GM19372 (cell line): Measurements from ENCODE around the gene METRNL.
"Not testable (repeated sequence)": the region's sequence is repeated elsewhere in the genome, so short reads cannot be mapped to it uniquely, and the experiment has no call there.

Experiments
- ATAC-seq: cut with Tn5 transposase; IDR thresholded peaks from one replicate; pipeline ENCODE4 v1.9.1; 2021; ENCODE audit warnings: mild to moderate bottlenecking, low read depth, moderate library complexity; ENCODE audit not compliant: unreplicated experiment

METRNL gene

DNA sequence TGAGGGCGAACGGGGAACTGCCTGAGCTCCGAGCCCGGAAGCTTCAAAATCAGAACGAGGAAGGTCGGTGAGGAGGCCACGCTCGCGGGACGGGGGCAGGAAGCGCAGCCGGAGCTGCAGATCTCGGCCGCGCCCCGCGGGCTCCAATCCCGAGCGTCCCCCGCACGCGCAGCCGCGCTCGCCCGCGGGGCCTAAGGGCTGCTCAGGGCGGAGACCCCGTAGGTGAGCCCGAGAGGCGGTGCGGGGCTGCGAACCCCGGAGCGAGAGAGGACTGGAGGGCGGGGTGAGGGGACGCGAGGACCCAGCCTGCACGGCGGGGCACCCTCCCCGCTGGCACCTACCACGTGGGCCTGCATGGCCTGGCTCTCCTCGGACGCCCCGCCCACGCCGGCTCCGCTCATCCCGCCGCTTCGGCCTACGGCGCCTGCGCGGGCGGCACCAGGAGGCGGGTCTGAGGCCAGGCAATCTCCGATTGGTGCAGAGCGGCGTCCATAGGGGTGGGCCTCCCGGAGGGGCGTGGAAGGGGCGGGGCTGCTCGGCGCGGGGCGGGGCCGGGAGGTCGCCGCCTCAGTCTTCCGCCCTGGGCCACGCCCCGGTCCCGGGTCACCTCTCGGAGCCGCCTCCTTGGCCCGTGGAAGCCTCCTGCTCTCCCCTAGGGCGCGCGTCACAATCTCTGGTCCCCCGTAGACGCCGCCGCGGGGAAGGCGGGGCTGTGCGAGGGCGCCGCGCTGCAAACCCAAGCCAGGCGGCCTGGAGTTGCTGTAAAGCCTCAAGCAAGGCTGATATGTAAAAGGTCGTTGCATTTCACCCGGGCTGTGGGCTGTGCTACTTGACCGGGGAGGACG lies 27.8 kb upstream of the METRNL start:
- ATAC-seq = peak; percentile 90

DNA sequence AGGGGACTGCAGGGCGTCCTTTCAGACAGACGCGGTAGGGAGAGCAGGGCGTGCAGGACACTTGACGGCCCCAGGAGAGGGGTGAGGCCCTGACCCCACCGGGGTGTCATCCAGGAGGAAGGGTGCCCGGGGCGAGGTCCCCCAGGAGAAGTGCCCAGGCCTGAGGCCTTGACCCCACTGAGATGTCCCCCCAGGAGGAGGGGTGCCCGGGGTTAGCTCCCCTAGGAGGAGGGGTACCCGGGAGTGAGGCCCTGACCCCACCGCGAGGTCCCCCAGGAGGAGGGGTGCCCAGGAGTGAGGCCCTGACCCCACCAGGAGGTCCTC lies 27.2 kb upstream of the METRNL start:
- ATAC-seq = peak; percentile 3

DNA sequence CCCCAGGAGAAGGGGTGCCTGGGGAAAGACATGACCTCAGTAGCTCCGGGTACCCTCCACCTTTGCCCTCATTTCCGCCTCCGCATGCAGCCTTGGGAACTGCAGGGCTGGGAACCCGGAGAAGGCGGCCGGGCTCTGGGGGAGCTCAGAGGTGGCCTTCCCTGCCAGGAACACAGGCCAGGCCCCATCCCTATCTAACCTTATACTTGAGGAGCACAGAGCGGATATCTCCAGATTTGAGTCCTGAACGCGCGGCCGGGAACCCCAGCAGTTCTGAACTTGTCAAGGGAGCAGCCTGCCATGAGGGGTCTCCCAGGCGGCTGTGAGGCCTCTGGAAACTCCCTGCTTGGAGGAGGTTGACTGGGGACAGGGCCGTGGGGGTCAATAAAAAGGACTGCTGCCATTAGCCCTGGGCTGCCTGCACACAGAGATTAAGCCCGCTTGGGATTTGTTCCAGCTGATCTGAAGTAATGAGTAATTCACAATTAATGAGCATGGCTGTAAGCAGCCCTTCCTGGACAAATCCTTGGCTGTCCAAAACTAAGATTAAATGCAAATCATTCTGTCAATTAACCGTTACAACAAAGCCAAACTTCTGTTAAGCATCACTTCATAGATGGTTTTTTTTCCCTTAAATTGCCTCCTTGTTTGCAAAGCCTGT lies 26.3 kb upstream of the METRNL start:
- no peak for ATAC-seq

DNA sequence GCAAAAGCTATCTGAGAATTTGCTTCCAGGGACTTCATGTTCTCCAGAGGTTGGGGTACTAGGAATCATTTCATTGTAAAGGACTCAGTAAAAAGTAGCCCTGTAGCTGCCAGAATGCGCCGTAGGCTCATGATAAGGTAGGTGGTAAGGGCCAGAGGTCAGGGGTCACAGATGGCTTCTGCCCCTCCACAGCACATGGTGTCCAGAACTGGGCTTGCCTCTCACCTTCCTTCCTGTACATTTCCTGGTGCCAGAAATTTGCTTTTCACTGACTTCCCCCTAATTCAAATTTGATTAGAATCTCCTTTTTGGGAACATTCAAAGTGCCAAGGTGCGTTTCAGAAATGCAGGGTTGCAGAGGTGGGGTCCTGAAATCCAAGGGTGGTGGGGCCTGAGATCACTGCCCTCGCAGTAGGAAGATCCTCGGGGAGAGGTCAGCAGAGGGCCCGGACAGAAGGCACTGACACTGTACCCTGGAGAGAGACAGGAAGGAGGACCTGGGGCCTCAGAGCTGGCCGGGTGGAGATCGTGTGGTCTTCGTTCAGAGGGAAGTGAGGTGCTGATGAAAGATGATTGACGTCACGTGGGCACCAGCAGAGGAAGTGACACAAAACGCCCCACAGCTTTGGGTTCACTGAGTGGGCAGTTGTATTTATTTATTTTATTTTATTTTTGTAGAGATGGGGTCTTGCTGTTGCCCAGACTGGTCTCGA lies 25.5 kb upstream of the METRNL start:
- no peak for ATAC-seq

DNA sequence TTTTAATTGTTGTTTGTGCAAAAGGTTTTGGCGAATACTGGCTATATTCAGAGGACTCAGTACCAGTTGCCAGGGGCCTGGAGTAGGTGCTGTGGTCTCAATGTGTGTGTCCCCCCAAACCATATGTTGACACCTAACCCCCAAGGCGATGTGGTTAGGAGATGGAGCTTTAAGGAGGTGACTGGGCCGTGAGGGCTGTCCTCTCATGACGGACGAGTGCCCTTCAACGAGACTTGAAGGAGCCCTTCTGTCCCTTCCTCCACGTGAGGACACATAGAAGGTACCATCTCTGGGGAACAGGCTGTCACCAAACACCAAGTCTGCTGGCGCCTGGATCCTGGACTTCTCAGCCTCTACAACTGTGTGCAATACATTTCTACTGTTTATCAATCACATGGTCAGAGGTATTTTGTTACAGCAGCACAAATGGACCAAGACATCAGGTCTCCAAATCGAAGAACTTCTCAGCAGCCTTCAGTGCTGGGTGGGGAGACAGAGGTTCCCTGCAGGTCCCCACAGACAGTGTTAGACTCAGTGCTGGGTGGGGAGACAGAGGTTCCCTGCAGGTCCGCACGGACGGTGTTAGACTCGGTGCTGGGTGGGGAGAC lies 24.8 kb upstream of the METRNL start:
- no peak for ATAC-seq

DNA sequence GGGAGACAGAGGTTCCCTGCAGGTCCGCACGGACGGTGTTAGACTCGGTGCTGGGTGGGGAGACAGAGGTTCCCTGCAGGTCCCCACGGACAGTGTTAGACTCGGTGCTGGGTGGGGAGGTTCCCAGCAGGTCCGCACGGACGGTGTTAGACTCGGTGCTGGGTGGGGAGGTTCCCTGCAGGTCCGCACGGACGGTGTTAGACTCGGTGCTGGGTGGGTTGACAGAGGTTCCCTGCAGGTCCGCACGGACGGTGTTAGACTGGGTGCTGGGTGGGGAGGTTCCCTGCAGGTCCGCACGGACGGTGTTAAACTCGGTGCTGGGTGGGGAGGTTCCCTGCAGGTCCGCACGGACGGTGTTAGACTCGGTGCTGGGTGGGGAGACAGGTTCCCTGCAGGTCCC lies 24.2 kb upstream of the METRNL start:
- ATAC-seq = not testable (repeated sequence)

DNA sequence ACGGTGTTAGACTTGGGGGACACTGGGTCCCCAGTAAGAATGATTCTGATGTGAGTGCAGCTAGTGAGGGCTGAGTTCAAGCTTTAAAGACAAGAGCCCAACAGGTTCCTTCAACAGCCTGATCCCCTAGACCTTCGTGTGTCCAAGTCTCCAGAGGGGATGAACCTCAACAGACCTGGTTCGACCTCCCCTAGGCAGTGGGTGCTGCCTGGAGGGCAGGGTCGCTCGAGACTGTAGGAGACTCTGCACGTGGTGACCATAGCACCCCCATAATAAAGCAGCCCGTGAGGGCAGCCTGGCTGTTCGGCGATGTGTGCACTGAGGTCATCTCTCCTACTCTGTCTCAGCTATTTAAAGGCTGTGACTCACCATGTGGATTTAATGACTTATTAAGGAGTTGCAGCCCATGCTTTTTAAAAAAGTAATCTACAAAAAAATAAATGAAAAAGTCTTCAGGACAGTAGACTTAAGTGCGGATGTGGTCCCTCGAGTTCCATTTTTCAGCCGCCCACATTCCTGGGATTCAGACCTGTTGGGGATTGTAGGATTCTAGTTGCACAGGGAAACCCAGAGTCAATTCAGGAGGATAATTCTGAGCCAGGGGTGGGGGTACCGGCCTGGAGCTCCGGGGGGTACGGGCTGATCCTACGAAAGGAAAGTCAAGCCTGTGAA lies 23.4 kb upstream of the METRNL start:
- no peak for ATAC-seq

DNA sequence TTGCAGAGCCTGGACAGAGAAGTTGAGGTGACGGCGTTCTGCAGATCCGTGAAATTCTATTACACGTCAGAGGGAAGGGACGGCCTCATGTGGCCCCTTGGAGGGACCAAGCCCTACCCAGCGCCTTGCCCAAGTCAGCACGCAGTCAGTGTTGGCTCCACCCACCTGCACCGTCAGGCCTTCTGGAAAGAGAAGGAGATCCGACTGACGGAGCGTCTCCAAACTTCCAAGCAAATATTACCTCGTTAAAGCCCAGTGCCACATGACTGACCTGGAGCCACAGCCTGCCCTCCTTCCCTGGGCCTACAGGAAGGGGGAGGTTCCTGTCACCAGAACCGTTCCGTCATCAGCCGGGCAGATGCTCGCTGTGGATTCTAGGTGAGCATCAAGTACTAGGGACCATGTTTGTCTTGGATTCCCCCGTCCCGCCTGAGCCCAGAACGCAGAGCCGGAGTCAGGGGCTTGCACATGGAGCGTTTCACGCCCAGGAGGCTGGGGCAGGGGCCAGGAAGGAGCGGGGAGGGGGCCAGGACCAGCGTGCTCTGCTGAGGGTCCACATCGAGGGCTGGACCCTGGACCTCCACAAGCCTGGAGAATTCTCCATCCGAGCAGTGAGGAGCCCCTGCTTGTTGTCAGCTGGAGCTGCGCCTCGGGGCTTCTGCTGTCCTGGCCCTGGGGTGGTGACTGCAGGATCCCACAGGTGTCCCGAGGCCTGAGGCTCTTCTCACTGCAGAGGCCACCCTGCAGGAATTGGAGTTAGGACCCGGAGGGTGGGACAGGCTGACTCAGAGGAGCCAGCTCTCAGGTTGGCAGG lies 22.6 kb upstream of the METRNL start:
- no peak for ATAC-seq

DNA sequence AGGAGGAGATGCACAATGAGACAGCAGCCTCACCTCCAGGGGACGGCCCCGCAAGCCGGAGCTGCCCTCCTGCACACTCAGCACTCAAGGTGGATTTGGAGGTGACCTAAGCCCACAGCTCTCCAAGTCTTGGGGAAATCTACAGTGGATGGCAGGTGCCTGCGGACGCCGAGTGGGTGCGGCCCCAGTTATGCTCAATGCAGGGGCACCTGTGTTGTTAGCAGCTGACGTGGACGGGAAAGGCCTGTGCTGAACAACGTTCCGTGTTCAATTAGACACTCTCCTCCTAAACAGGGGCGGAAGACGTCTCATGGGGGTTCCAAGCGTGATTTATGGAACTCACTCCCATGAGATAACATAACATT lies 22.0 kb upstream of the METRNL start:
- no peak for ATAC-seq

DNA sequence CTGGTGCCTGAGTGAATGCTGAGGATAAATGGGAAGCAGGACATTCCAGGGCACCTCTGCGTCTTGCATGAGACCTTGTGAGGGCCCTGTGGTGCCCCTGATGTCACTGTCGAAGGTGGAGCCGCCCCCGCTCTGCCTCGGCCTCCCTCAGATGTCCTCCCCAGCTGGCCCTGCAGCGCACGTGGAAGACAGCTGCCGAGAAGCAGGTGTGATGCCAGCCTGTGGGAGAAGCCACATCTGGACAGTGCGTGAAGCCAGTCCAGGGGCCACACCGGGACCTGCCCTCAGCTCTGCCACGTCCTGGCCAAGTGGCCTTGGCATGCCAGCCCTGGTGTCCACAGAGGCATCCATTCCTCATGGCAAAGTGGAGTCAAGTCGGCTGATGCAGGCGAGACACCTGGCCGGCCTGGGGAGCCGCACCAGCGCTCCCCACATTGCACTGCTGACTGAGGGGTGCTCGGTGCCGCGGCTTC lies 21.6 kb upstream of the METRNL start:
- ATAC-seq = no peak

DNA sequence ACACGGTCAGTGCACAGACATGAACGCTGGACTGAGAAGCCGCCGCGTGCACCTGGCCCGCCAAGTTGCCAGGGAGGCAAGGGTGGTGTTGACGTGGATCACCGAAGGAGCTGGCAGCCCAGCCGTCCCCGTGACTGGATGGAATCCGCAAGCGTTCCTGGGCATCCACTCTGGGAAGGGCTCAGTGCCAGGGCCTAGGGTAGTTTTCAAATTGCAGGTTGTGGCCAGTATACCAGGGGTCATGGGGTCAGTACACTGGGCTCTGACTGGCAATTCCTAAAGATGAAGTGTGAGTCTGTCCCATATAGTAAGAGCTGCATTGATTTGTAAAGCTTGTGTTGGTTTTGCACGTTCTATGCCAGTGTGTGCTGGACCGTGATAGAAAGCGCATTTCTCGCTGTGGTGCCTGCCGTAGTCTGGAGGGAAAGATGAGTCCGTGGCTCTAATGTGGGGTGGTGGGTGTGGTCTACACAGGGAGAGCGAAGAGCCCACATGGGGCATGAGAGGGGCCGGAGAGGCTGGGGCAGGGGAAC lies 21.1 kb upstream of the METRNL start:
- ATAC-seq = no peak

DNA sequence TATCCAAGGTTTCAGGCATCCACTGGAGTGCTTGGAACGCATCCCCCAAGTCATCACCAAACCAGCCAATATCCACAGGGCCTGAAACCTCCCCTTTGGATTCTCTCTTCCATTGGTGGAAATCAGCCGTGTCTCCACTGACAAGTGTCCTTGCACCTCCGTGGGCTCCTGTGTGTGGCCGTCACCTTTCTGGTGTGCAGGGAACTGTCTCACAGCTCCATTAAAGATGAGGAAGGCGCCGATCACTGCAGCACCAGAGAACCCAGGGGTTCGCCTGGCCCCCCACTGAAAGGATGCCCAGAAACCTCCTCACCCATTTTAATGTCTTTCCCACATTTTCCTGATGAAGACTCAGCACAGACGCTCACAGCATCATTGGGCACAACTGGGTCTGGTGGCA lies 17.8 kb upstream of the METRNL start:
- no peak for ATAC-seq

DNA sequence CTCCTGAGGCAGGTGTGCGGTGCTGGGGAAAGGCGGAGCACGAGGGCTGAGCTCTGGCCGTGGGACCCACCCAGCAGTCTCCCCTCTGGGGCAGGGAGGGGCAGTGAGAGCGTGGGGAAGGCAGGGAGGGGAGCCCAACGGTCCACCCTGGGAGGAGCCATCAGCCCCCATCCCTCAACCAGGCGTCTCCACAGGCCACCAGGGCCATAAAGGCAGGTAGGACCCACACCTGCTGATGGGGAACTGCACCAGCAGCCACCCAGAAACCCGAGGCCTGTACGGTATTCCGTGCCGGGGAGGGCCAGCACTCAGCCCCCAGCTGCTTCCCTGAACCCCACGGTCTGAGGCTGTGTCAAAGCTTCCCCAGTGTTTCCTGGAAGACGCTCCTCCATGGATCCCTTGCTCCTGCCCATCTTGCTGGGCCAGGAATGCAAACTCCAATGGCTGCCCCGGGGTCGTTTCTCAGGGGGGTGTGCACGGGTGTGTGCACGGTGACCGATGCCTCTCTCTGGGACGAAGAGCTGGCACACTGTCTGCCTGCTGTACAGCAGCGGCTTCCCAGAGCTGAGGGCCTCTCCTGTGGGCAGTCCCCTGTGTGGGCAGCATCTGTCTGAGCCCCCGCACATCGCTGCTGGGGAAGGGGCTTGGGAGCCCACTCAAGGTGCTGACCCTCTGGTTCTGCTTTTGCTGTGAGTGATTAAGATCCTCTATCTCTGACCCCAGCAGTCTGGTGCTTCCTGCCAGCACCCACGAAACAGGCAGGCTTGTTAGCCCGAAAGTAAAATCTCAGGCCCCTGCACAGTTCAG lies 17.2 kb upstream of the METRNL start:
- ATAC-seq = no peak

DNA sequence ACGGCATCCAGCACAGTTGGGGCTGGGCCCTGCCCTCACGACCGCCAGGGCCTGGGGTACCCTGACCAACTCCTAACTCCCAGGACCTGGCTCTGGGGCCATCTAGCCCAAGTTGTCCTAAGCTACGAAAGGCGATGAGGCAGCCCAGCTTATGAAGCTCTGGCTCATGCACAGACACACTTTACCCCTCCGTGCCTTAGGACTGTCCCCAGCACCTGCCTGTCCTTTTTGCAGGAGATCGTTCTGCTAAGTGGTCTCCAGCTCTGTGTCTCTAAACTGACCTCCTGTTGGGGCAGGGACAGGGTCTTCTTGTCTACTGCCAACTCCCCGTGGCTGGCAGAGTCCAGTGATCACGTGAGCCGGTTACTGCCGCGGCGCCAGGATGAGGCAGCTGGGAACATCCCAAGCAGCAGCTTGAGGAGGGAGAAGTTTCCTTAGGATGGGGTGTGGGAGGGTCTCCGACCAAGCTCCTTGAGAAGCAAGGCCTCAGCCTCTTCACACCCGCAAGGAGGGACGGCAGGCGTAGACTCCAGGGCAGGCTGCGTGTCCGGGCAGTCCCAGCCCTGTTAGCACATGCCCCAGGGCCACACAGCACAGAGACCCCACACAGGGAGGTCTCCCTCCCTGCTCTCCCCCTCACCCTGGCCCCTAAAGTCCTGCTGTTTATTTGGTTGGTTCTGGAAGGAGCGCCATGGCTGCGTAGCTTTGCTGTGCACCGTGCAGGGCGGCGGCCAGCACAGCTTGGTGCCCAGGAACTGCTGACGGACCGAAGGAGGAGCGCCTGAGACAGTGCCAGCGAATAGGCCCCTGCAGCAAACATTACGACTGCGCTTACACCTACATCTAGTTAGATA lies 16.4 kb upstream of the METRNL start:
- ATAC-seq = no peak

DNA sequence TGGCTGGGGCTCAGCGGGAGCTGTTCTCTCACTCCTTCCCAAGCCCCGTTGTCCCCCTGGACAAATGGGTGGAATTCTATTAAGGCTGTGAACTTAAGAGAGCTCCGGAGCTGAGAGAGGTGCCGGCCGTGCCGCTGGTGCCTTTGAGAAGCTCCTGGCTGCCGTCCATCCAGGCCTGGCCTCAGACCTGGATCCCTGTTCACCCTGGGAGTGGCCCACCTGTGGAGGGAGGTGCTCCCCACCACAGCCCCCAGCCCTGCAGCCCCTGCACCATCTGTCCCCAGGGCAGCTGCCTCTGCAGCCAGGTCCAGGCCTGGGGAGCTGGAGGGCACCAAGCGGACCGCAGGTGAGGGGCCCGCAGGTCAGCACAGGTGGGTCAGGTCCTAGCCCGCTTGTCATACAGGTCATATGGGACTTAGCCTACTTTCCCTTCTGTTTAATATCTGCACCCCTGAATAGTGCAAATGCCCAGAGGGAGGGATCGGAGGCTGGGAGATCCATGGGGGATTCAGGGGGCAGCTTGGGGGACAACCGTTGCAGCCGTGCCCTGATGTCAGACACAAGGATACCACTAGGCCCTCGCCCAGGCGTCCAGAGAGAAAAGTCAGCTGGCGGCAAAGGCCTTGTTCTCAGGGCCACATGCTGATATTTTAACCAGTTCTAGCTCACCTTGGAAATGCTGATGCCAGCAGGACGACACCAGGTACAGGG lies 15.2 kb upstream of the METRNL start:
- no peak for ATAC-seq

DNA sequence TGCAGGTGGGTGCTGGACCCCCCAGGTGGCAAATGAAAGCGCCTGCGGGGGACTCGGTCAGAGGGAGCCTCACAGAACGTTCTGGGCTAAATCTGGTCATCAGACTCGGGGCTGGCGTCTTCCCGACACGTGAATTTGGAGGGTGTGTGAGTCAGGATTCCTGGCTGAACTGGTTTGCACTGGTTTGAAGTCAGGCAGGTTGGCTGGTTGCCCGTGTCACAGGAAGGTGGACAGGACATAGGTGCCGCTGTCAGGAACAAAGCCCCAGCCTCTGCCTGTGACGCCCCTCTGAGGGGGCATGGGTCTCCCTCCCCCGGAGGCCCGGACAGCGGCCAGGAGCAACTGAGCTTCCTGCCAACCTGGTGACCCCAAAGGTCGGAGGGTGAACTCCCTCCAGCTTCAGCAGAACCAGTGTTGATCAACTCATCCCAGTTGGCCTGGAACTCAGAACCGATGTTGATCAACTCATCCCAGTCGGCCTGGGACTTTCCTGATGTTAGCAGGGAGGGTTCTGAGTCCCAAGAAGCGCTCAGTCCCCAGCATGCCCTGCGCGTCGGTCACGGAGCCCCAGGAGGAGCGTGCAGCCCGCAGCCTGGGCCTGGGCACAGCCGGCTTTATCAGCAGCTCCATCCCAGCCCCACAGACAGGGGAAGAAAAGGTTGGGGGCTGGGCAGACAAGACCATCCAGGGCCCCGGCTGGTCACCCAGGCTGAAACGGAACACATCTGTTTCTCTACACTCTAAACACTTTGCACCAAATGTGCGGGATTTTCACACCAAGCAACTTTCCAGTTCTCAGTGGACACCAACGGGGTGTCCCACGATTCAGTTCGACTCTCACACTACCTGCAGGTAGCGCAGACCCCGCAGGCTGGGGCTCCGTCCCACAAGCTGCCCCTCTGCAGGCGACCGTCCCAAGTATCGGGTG lies 14.4 kb upstream of the METRNL start:
- no peak for ATAC-seq
